ENCODE results near the gene SPINK1.
A peak's percentile ranks its signal among the peaks of the same experiment; 100 is the strongest.
"Not testable (repeated sequence)": the region's sequence is repeated elsewhere in the genome, so short reads cannot be mapped to it uniquely, and the experiment has no call there.

SPINK1 gene

DNA sequence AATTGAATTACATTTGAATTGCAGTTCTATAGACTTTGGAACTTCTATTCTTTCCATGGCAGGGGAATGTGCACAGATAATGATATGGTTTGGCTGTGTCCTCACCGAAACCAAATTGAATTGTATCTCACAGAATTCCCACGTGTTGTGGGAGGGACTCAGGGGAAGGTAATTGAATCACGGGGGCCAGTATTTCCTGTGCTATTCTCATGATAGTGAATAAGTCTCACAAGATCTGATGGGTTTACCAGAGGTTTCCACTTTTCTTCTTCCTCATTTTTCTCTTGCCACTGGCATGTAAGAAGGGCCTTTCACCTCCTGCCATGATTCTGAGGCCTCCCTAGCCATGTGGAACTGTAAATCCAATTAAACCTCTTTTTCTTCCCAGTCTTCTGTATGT is 28.3 kb downstream of the SPINK1 start:
- DNase-seq, result not testable (repeated sequence)

DNA sequence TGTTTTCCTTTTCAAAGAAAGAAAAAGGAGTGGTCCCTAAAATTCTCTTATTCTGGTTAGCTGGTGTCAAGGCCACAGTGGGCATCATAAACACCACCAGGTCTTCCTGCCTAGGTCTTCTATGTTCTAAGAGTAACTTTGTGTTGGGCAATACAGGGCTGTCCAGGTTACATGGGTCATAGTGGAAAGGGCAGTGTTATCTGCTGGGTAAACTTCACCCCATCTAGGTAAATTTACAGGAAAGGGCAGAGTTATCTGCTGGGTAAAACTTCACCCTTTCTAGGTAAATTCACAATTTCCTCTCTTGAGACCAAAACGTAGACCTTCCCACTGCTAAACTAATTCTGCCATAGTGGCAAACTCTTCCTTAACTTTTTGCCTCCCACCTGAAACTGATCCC is 30.0 kb downstream of the SPINK1 start:
- DNase-seq, result no peak

DNA sequence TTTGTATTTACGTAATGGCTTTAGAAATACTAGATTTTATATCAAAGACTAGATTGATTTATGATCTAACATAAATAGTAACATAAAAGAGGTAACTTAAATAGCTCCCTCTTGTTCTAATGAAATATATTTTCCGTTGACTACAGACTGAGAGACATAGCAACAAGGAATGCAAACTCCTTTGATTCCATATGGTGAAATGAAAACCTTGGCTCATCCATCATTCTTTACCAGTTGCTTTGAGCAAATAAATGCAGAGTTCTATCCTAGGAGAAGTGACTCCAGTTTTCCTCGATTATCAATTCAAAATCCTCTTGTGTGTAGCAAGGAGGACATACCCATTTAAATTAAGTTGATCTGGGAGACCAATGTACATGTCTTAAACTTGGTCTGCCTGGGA is 31.0 kb downstream of the SPINK1 start:
- DNase-seq, result no peak

DNA sequence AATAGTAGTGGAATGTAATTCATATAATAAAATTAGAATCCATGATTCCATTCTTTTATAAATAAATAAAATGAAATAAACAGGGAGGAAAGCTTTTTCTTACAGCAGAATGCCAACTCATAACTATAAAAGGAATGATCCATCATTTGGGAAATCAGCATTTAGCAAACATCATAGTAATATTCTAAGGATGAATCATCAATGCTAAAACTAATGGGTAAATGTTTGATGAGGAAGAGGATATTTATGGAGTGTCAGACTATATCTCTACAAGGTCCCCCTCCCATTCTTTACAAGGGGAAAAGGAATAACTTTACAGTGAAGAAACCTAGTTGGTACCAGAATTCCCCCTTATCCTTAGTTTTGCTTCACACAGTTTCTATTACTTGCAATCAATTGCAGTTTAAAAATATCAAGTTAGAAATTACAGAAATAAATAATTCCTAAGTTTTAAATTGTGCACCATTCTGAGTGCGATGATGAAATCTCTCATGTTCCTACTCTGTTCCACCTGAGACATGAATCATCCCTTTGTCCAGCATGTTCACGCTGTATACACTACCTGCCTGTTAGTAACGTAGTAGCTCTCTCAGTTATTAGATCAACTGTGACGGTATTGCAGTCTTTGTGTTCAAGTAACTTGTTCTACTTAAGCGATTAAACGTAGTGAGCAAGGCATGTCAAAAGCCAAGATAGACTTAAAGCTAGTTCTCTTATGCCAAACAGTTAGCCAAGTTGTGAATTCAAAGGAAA is 34.7 kb downstream of the SPINK1 start:
- no peak for DNase-seq

DNA sequence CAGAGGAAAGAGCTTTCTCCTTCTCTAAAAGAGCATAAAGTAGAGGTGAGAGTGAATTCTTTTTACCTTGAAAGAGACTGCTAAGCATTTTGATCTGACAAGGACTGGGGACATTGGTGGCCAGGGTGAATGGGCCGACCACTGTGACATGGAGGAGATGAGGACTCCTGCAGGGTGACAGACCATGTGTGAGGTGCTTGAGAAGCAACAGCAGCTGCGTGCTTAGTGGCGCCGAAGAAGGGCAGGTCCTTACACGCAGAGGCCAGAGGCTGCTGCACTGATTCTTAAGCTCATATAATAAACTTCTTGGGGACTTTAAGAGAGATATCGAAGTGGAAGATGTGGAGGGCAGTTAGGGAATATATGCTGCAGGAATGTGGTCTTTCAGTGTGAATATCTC is 40.3 kb downstream of the SPINK1 start:
- peak; percentile 18 for DNase-seq

DNA sequence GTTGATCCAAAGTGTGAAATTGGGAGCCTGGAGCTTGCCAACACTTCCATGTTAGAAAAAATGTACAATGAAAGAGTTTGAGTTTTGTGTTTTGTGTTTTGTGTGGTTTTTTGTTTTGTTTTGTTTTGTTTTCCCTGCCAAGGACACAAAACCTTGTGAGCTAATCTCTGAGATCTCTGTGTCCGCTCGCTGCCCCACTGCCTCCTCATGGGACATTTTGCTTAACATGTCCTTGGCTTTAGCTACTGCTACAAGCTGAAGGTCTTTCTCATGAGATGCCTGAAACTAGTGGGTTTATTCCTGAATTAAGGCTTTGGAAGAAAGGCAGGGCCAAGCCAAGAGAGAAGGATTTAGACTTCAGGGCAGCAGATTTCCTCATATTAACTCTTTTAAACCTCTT is 41.7 kb downstream of the SPINK1 start:
- DNase-seq, result no peak

DNA sequence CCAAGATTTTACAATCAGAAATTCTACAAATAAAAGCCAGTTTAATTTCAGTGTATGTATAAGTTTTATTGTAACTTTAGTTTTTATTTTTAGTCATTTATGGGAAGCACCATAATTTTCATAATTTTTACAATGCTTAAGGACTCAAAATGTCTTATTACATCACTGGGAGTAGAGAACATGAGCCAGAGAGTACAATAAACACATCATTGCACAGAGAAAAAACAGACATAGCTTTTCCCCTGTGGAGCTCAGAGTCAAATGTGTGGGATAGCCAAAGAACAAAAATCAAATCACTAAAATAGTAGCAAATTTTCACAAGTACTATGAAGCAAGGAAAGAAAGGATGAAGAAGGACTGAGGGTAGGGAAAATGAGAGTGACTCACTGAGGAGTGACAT is 43.4 kb downstream of the SPINK1 start:
- DNase-seq, result no peak

DNA sequence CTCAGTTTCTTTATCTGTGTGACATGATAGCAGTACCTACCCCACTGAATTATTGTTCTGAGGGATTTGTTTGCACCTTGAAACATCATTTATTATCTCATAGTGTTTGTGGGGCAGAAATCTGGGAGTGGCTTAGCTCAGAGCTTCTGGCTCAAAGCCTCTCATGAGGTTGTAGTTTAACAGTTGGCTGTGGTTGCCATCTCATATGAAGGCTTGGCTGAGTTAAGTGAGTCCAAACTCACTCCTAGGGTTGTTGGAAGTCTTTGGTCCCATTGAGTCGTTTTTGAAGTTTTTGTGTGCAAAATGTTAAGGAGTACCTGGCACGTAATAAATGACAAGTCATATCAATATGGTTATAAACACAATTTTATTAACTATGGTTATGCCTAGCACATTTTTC is 45.3 kb downstream of the SPINK1 start:
- DNase-seq, result no peak

DNA sequence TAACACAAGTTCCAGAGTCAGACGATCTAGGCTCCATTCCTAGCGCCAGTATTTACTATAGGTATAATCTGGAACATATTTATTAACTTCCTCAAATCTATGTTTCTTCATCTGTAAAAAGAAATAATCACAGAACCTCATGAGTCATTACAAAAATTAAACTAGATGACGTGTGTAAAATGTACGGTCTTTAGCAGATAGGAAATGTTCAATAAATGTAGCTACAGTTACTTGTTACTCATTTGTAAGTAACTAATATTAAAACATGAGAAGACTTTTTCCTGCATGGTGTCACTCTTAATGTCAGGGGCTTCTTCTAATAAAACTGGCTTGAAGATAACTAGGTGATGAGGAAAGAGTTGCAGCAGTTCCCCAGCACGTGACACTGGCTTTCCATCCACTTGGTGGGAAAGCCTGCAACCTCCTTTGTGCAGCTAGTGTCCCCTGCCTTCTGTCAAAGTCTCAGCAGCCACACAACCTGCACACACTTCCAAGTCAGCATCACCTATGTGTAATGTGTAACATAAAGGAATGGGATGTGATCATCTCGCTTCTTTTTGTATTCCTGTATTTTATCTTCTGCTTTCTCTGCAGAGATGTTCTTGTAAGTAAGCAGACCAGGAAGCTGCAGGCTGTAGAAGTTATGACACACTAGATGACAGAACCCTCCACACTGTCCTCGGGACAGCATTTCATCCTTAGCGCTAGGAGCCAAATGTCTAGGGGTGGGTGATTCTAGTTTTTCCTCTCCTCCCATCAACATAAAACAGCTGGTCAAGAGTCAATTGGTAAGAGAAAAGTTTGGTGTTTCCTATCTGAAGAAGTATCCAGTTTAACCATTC is 47.1 kb downstream of the SPINK1 start:
- no peak for DNase-seq

DNA sequence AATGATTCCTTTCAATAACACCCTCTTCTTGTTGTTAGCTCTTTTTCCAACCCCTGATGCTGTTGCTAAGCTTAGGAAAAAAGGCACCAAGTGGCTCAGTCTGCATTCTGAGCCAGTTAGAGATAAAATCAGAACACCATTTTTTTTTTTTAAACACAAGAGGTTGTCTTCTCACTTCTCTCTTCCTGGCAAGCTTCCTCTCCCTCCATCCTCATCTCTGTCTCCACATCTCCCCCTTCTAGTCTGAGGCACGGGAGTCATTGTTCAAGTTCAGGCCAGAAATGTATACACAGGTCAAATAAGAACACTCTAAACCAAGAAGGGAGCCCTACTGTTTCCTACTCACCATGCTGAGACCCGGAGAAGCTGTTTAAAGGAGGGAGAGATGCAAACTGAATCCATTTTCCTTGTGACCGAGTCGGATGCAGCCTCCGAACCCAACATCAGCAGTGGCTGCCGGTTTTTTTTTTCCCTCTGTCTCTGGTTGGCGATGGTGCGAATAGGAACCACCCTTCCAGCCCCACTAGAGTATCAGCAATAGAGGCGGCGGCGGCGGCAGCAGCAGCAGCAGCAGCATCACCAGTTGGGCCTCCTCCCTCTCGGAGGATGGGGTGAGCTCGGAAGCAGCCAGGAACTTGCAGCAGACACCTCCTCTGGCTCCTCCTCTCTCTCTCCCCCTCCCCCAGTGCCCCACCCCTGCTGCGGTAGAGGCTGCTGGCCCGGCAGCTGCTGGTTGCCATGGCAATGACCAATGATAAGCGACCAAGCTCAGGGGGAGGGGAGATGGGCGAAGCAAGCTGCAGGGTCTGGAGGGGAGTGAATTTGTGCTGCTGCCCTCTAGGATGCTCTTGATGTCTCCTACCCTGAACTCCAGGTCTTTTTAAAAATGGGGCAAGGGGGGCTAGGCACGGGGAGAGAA is 49.1 kb downstream of the SPINK1 start, which contains the start of gene JAKMIP2:
Gene JAKMIP2, minus strand, starts transcription at position 619 of the 919 bp plus-strand sequence. CDS start 110,922 bp downstream, outside the sequence.
- peak; percentile 99 for DNase-seq

DNA sequence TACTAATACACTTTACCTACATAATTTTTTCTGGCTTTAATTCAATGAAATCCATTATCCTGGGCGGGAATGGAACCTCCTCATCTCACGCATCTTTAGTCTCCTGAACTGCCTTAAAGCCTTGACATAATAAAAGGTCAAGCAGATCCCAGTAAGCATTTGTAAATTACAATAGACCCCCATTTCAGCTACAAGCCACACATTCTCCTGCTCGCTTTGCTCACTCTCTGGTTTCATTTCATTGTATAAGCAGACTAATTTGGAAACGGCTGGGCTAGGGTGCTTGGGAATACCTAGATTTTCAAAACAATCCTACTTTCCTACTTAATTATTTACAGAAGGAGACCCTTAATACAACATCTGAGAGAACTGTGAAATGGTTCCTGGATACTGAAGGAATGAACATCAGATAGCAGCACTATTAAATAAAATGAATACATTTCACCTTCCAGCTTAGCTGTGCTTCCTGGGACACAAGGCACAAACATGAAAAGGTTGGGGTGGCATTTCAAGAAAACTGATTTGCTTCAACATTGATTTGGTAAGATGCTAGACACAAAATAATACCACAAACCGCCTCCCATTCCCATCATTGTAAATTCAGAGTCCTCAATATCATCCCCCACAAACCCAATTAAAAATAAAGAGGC is 50.4 kb downstream of the SPINK1 start:
- DNase-seq, result no peak

DNA sequence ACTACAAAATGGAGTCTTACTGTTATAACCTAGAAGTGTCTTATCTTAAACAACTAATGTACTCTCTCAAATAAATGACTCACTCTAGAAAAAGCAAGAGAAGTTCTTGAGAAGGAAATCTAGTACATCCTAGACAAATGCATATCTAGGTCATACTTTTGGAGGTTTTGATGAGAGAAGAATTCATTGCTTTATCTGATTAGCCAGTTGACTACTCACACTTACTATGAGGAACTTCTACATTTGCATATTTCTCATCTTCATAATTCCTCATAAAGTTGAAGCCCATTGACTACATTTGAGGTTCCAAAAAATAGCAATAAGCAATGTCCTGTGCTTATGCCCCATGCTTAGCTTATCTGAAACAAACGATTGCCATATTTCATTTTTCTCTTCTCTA is 51.8 kb downstream of the SPINK1 start:
- DNase-seq, result no peak

DNA sequence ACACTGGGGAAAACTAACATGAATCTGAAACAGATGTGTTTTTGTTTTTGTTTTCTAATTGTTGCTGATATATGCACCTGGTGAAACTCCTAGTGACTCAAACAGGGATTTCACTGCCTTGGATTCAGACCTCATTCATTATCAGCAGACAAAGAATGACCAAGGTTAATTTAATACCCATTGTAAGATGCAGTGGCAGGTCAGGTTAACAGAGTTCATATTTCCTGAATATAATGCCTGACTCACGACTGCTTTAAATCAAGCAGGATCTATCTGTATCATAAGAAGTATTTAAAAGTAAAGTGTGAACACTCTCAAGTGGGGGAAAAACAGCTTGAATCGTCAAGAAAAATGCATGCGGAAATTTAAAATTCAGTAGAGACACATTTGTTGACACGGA is 54.5 kb downstream of the SPINK1 start:
- DNase-seq, result no peak
